ENCODE results near the gene GRIK4. TPM values are rescaled to one million over a fixed set of nuclear protein-coding genes. Genes with fewer than 3 reads are reported as not detected.
A peak's percentile ranks its signal among the peaks of the same experiment; 100 is the strongest.

GRIK4 gene
- total RNA-seq, 2 experiments from 2014 or later = not detected

- Histone ChIP-seq H3K36me3 (ENCODE audit: insufficient read depth, low read length) (no peaks in the 10 kb centered on the region), H3K4me3 (ENCODE audit: low read length) (no peak overlapping the region), H3K9me3 (ENCODE audit: control insufficient read depth in 1 of 2, insufficient read depth in 1 of 2, low read length in 2 of 2) (no peaks in the 10 kb centered on the region), H3K27me3 (ENCODE audit: control insufficient read depth in 1 of 2, insufficient read depth in 2 of 2, low read length in 2 of 2) (peaks cover 0 to 2% of the 10 kb centered on the region in 2 experiments), H3K27ac (ENCODE audit: low read depth in 1 of 2, low read length in 2 of 2) (no peak overlapping the region), H3K4me1 (ENCODE audit: insufficient read depth, low read length) (no peaks in the 10 kb centered on the region)
- Mint-ChIP-seq H3K27me3 (peaks cover 34% of the 10 kb centered on the region), H3K36me3 (ENCODE audit: low read depth) (no peaks in the 10 kb centered on the region), H3K4me3 (no peak overlapping the region), H3K4me1 (ENCODE audit: low read depth) (no peaks in the 10 kb centered on the region), H3K27ac (no peak overlapping the region), H3K9me3 (no peaks in the 10 kb centered on the region)
- intact Hi-C loops (cut with DNase I, micrococcal nuclease) = no loop called here
- ATAC-seq (ENCODE audit: poor library complexity) = no peak
- DNase-seq = no peak
- CTCF ChIA-PET = no interaction called here
- TF ChIP-seq, protein P1, sequence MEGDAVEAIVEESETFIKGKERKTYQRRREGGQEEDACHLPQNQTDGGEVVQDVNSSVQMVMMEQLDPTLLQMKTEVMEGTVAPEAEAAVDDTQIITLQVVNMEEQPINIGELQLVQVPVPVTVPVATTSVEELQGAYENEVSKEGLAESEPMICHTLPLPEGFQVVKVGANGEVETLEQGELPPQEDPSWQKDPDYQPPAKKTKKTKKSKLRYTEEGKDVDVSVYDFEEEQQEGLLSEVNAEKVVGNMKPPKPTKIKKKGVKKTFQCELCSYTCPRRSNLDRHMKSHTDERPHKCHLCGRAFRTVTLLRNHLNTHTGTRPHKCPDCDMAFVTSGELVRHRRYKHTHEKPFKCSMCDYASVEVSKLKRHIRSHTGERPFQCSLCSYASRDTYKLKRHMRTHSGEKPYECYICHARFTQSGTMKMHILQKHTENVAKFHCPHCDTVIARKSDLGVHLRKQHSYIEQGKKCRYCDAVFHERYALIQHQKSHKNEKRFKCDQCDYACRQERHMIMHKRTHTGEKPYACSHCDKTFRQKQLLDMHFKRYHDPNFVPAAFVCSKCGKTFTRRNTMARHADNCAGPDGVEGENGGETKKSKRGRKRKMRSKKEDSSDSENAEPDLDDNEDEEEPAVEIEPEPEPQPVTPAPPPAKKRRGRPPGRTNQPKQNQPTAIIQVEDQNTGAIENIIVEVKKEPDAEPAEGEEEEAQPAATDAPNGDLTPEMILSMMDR (IDR thresholded peaks at IDR 0.05) = no peak
- POLR2A ChIA-PET = no interaction called here
These were observed 466.0 kb downstream of the GRIK4 start for GRCh38 chr11:120977266-120978137.

GRCh38 chr11:120978701-120979100 is 467.2 kb downstream of the GRIK4 start:
- intact Hi-C loops (cut with DNase I, micrococcal nuclease) = no loop called here
- Histone ChIP-seq H3K4me1 (ENCODE audit: insufficient read depth, low read length) (no peaks in the 10 kb centered on the region), H3K4me3 (ENCODE audit: low read length) (no peak overlapping the region), H3K36me3 (ENCODE audit: insufficient read depth, low read length) (no peaks in the 10 kb centered on the region), H3K9me3 (ENCODE audit: control insufficient read depth in 1 of 2, insufficient read depth in 1 of 2, low read length in 2 of 2) (no peaks in the 10 kb centered on the region), H3K27me3 (ENCODE audit: control insufficient read depth in 1 of 2, insufficient read depth in 2 of 2, low read length in 2 of 2) (peaks cover 0 to 6% of the 10 kb centered on the region in 2 experiments), H3K27ac (ENCODE audit: low read depth in 1 of 2, low read length in 2 of 2) (no peak overlapping the region)
- Mint-ChIP-seq H3K4me3 (no peak overlapping the region), H3K9me3 (no peaks in the 10 kb centered on the region), H3K27ac (no peak overlapping the region), H3K4me1 (ENCODE audit: low read depth) (no peaks in the 10 kb centered on the region), H3K27me3 (peaks cover 44% of the 10 kb centered on the region), H3K36me3 (ENCODE audit: low read depth) (no peaks in the 10 kb centered on the region)
- DNase-seq (no peak), ATAC-seq (ENCODE audit: poor library complexity) (no peak)
- POLR2A ChIA-PET = no interaction called here
- TF ChIP-seq, protein P1 (IDR thresholded peaks at IDR 0.05) = no peak
- CTCF ChIA-PET = no interaction called here

- Mint-ChIP-seq H3K9me3 (no peaks in the 10 kb centered on the region), H3K36me3 (ENCODE audit: low read depth) (no peaks in the 10 kb centered on the region), H3K27me3 (peaks cover 30% of the 10 kb centered on the region), H3K4me3 (peak overlapping the region; percentile 81), H3K4me1 (ENCODE audit: low read depth) (peaks cover 16% of the 10 kb centered on the region), H3K27ac (no peak overlapping the region)
- TF ChIP-seq, protein P1 (IDR thresholded peaks at IDR 0.05) = peak; percentile 29
- CTCF ChIA-PET = no interaction called here
- no peak overlapping the region for H3K27ac ChIP-seq (ENCODE audit: low read depth in 1 of 2, low read length in 2 of 2)
- peak overlapping the region; percentile 31 for H3K4me3 ChIP-seq (ENCODE audit: low read length)
- no peaks in the 10 kb centered on the region for H3K36me3 ChIP-seq (ENCODE audit: insufficient read depth, low read length)
- H3K27me3 ChIP-seq (ENCODE audit: control insufficient read depth in 1 of 2, insufficient read depth in 2 of 2, low read length in 2 of 2) = peaks cover 6 to 12% of the 10 kb centered on the region in 2 experiments
- peaks cover 7% of the 10 kb centered on the region for H3K4me1 ChIP-seq (ENCODE audit: insufficient read depth, low read length)
- DNase-seq (peak; percentile 0 to 65 (median 26)), ATAC-seq (ENCODE audit: poor library complexity) (peak; percentile 91)
- POLR2A ChIA-PET = interaction anchor here (0.9 kb wide), 1 partner anchor 49 kb away, joined by 3 read pairs; no protein-coding TSS in a partner anchor
- H3K9me3 ChIP-seq (ENCODE audit: control insufficient read depth in 1 of 2, insufficient read depth in 1 of 2, low read length in 2 of 2) = no peaks in the 10 kb centered on the region
- intact Hi-C loops (cut with DNase I, micrococcal nuclease) = no loop called here
These were observed 474.4 kb downstream of the GRIK4 start for GRCh38 chr11:120985718-120986569.

Measured in CD4-positive, alpha-beta T cell (primary cell).